NCI-H146 (cell line): ENCODE measurements around the gene FHIP1B.

Experiments used
- DNase-seq: peaks from one replicate; lab custom pipeline; 2025; lab: John Stamatoyannopoulos, UW

Gene FHIP1B

GRCh38 chr11:6201481-6201880 lies 33.0 kb downstream of the FHIP1B start:
- no peak for DNase-seq

- DNase-seq = no peak
Observed at GRCh38 chr11:6200975-6201374, 33.5 kb downstream of the FHIP1B start.

- no peak for DNase-seq
Observed at GRCh38 chr11:6199174-6199810, 35.1 kb downstream of the FHIP1B start, which contains the start of gene OR52W1. OR52W1 (plus strand) TSS chr11:6199224; CDS start chr11:6199224, 0 bp downstream.

- no peak for DNase-seq
Observed at GRCh38 chr11:6197466-6198200, 36.8 kb downstream of the FHIP1B start.

- DNase-seq = no peak
Observed at GRCh38 chr11:6196396-6196795, 38.0 kb downstream of the FHIP1B start.

GRCh38 chr11:6194065-6194581 lies 40.3 kb downstream of the FHIP1B start:
- DNase-seq = no peak

GRCh38 chr11:6191742-6192141 lies 42.7 kb downstream of the FHIP1B start:
- DNase-seq = no peak

GRCh38 chr11:6175440-6175839 lies 59.0 kb downstream of the FHIP1B start:
- DNase-seq = no peak

GRCh38 chr11:6170226-6170625 lies 64.2 kb downstream of the FHIP1B start, which contains the start of gene OR52B2:
OR52B2 (minus strand) TSS chr11:6170326; CDS start chr11:6170326, 0 bp downstream.
- DNase-seq = no peak
